ENCODE data around the gene ADPRH. TPM values are rescaled to one million over a fixed set of nuclear protein-coding genes. Genes with fewer than 3 reads are reported as not detected.

The ADPRH gene
- total and polyA plus RNA-seq, 2 of the 4 experiments (the other 2 are of a cell fraction), result under 0.01 to 0.12 TPM

DNA sequence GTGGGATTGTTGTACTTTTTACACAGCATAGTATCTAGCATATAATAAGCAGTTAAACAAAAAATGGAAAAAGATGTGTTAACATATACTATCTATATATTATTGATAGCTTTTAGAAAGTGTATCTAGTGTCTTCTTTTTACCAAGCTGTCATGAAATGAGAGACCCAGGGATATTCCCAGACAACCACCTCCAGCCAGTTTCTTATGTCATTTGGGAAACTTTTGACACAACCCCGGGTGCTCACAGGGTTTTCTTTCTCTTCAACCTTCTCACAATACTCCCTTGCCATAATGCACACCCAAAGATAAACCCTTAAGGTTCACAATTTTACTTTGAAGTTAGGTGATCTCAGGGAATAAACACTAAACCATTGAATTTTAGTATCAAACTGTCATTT lies 13.6 kb downstream of the ADPRH start:
- Histone ChIP-seq H2BK5ac (ENCODE audit: low read depth, low read length, poor library complexity, severe bottlenecking) (no peak overlapping the region), H3K56ac (ENCODE audit: extremely low read depth, insufficient read depth, low read length) (no peak overlapping the region), H3K18ac (ENCODE audit: low read depth, low read length) (no peak overlapping the region), H3K4ac (ENCODE audit: low read depth, low read length) (no peak overlapping the region), H3K9ac (ENCODE audit: low read depth, low read length) (no peak overlapping the region), H2BK20ac (ENCODE audit: low read depth, low read length) (no peak overlapping the region), H3K4me3 (ENCODE audit: insufficient read depth, low read depth, low read length) (no peak overlapping the region), H3K27me3 (ENCODE audit: control insufficient read depth, insufficient read depth, low read length) (peaks cover 28% of the 10 kb centered on the region), H2AK9ac (replicated peaks; ENCODE audit: low read depth, low read length, poor library complexity) (no peak overlapping the region), H3K36me3 (ENCODE audit: control insufficient read depth, insufficient read depth, low read length) (no peaks in the 10 kb centered on the region), H3K79me1 (ENCODE audit: low read depth in 1 of 2, low read length in 2 of 2) (no peaks in the 10 kb centered on the region), H3K4me2 (ENCODE audit: low read depth, low read length) (no peak overlapping the region), H3K14ac (replicated peaks; ENCODE audit: low read depth, low read length) (no peak overlapping the region), H3K27ac (ENCODE audit: insufficient read depth, low read length) (no peak overlapping the region), H2BK15ac (ENCODE audit: low read depth, low read length) (no peak overlapping the region), H4K20me1 (ENCODE audit: insufficient read depth, low read length) (no peaks in the 10 kb centered on the region), H4K8ac (ENCODE audit: low read depth in 2 of 2, low read length in 2 of 2) (no peak overlapping the region), H3K9me3 (ENCODE audit: control insufficient read depth, insufficient read depth, low read length) (no peaks in the 10 kb centered on the region), H4K91ac (ENCODE audit: insufficient read depth, low read depth, low read length) (no peak overlapping the region), H2AFZ (replicated peaks; ENCODE audit: low read length, poor library complexity) (no peak overlapping the region), H3K4me1 (ENCODE audit: control insufficient read depth, insufficient read depth, low read length) (no peaks in the 10 kb centered on the region), H2BK120ac (ENCODE audit: low read depth, low read length) (no peak overlapping the region), H4K5ac (ENCODE audit: low read depth, low read length) (no peak overlapping the region), H2AK5ac (ENCODE audit: low read depth, low read length) (no peak overlapping the region), H3K23ac (ENCODE audit: low read depth, low read length) (no peak overlapping the region), H3K9me1 (ENCODE audit: insufficient read depth, low read length) (no peaks in the 10 kb centered on the region)
- intact Hi-C loops (cut with micrococcal nuclease), result no loop called here
- BruUV-seq (replicated peaks), result no TSS peak
- in situ Hi-C loops (cut with MboI; ENCODE audit: low sequenced_read_pairs), result loop anchor here (25.0 kb wide), 1 partner anchor 706 kb away; no protein-coding TSS in a partner anchor
- dilution Hi-C loops (cut with HindIII; ENCODE audit: low sequenced_read_pairs, unreplicated experiment), result no loop called here
- CTCF ChIA-PET, result no interaction called here
- POLR2A ChIA-PET (ENCODE audit: unreplicated experiment), result no interaction called here
- no CpG with 5 or more reads among the region's 1 CpG for WGBS, 2 experiments (ENCODE audit: extremely low coverage in 2 of 2, insufficient read length in 1 of 2)
- no peak for TF ChIP-seq BHLHE40 (IDR thresholded peaks at IDR 0.05; ENCODE audit: low read depth, low read length)
- TF ChIP-seq RAD21 (IDR thresholded peaks at IDR 0.05; ENCODE audit: low read length), result no peak
- no peak for TF ChIP-seq MXI1 (IDR thresholded peaks at IDR 0.05; ENCODE audit: borderline replicate concordance, low read depth, low read length)
- TF ChIP-seq MAZ (IDR thresholded peaks at IDR 0.05; ENCODE audit: borderline replicate concordance, low read depth, low read length), result no peak
- ATAC-seq (ENCODE audit: low read depth) (no peak), DNase-seq (no peak)
